GM18507 (cell line): Measurements from ENCODE around the gene CDH23.

ENCODE experiments used
- DNase-seq: peaks from one replicate; pipeline ENCODE4 v3.0.0; 2011; ENCODE audit warnings: low read depth; ENCODE audit not compliant: insufficient read length; ENCODE audit errors: extremely low spot score
- FAIRE-seq: peaks from 2 replicates; lab custom pipeline; 2011; peaks lifted over from hg19 to GRCh38; lab: Jason Lieb, UNC

The CDH23 gene

DNA sequence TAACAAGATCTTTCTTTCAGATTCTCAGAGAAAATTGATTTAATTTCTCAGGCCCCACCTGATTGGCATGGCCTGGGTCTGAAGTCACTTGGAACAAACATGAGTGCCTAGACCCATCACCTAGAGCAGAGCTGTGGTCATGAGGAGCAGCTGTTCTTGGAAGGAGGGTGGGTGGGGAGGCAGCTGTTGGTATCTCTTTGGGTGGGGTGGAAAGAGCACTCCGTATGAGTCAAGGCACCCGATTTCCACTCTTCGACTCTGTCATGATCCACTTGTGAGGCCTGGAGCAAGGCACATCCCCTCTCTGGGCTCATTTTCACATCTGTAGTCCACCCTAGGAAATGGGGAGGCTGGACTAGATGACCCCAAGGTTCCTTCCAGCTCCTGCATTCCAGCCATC is 166.2 kb downstream of the CDH23 start:
- FAIRE-seq = no peak

DNA sequence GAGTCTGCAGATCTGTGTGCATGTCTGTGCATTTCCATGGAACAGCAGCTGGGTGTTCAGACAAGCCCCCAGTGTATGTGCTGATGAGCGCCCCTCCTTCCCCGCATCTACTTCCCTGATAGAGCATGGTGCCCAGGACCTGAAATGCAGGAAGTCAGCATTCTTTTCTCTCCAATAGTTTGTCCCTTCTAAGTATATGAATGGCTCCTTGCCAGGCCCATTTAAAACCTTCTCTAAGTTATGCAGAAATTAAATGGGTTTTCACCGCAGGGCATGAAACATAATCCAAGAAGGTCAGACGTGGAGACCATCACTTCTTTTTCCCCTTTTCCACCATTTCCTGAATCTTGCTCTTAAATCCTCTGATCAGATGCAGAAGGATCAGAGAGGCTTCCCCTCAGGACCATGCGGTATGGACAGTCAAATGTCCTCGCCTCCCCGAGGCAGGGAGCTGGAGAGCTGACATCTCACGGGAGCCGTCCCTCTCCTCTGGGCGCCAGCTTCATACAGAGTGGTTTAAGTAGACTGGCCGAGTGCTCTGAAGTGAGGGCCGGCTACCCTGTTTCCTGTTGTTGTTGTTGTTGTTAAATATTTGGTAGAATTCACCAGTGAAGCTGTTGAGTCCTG is 167.6 kb downstream of the CDH23 start:
- no peak for FAIRE-seq

More for the DNA sequence above, 166.2 kb downstream of the CDH23 start:
- no peak for DNase-seq

DNA sequence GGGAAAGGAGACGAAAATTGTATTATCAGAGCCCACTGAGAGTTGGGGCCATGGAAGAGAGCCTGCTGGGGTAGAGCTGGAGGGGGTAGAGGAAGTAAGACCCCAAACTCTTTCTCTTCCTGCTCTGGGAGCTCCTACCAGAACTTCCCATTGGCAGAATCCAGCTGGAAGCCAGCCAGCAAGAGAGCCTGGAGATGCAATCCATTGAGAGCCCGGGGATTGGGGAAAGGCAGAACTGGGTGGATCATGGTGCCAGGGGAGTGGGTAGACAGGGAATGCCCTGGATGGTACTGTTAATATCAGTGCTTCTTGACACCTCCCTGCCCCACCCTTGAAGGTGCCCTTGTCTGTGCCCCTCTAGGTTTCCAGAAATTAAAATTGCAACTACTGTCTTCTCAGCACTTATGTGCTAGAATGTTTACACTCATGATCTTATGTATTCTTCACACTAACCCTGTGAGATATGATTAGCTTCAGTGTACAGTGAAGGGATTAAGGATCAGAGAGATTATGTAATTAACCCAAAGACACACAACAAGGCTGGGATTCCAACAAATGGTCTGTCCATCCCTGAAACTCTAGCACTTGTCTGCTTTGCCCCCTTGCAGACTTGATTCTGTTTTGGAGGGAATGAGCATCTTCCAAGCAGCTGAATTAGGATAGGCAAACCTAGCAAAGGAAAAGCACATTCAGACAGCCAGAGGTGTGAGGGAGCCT is 168.7 kb downstream of the CDH23 start:
- no peak for DNase-seq
- no peak for FAIRE-seq

More for the DNA sequence above, 167.6 kb downstream of the CDH23 start:
- no peak for DNase-seq

- DNase-seq (no peak), FAIRE-seq (no peak)
Measured at GRCh38 chr10:71567006-71567405, 170.3 kb downstream of the CDH23 start.

DNA sequence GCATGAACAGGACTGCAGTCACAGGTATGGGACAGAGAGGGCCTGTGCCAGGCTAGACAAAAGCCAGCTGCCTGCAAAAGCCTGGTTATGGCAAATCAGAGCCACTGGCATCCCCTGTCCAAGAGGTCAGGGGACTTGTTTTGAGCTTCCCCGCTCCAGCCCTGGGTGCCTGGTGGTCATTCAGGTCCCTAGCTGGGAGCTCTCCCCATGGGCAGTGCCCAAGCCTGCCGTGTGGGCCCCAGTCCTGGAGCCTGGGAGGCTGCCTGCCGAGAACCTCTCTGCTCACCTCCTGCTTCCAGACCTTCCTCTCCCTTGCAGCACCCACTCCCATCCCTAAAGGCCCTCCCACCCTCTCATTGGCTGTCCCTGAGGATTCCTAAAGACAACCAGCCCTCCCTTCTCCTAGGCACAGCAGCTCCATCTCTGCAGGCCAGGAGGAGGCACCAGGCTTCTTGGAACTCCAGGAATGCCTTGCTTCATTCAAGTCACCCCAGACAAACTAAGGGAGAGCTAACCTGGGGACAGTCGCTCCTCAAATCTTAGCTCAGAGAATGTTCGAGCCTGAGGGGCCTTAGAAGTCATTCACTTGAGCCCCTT is 172.3 kb downstream of the CDH23 start:
- no peak for FAIRE-seq

DNA sequence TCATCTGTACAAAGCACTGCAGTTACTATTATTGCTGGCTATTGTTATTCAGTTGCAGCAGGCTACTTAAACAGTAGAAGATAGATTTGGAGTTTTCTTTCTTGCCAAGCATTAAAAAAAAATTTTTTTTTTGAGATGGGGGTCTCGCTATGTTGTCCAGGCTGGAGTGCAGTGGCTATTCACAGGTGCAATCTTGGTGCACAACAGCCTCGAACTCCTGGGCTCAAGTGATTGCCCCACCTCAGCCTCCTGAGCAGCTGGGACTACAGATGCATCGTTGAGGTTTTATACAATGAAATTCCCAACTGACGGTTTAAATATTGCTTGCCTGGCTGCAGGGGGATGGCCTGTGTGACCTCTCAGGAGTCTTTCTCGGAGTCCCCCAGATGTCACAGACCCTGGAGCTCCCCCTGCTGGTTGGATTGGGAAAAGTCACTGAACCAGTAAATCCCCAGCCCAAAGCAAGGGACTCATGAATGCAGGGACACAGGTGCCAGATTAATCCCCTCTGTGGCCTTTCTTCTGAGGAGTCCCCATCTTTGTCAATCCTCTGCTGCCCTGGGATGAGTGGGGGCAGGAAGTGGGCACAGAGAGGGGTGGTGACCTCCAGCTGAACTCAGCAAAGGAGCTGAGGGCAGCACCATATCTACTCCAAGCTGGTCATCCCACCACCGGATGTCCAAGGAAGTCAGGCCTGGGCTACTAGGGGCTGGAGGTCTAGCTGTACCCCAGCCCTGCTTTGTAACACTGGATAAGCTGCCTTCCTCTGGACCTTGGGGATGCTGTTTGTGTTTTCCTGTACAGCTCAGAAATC is 173.3 kb downstream of the CDH23 start:
- peak; percentile 84 for FAIRE-seq
- peak; percentile 55 for DNase-seq

More for the DNA sequence above, 172.3 kb downstream of the CDH23 start:
- no peak for DNase-seq

DNA sequence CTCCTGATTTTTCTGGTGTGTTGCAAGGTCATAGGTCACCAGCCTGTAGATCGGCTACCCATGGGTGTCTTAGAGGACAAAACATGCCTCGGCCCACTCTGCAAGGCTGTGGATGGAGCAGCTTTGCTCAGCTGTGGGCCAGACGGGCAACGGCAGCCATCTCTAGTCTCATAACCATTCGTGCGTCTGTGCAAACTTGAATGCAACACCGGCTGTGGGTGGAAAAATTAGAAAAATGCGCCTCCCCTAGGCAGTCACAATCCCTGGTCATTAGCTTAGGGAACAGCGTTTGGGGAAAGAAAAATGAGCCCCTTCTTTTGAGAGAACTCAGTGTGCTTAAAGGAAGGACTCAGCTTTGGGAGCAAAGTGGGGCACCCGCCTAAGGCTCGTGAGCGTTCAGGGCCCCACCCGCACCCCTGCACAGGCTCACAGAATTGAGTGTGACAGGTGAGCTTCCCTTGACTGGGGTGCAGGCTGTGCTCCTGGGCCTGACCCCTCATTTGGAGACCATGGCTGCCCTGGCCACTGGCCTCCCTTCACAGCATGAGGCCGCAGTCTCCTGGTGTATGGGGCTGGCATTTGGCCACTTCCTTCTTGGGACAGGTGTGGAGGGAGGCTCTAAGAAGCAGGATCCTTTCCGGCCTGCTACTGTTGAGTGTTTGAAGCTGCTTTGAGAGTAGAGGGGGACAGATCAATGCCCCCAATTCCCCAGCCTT is 174.9 kb downstream of the CDH23 start:
- DNase-seq (no peak), FAIRE-seq (no peak)

- DNase-seq = no peak
- no peak for FAIRE-seq
Measured at GRCh38 chr10:71572962-71573361, 176.2 kb downstream of the CDH23 start.

DNA sequence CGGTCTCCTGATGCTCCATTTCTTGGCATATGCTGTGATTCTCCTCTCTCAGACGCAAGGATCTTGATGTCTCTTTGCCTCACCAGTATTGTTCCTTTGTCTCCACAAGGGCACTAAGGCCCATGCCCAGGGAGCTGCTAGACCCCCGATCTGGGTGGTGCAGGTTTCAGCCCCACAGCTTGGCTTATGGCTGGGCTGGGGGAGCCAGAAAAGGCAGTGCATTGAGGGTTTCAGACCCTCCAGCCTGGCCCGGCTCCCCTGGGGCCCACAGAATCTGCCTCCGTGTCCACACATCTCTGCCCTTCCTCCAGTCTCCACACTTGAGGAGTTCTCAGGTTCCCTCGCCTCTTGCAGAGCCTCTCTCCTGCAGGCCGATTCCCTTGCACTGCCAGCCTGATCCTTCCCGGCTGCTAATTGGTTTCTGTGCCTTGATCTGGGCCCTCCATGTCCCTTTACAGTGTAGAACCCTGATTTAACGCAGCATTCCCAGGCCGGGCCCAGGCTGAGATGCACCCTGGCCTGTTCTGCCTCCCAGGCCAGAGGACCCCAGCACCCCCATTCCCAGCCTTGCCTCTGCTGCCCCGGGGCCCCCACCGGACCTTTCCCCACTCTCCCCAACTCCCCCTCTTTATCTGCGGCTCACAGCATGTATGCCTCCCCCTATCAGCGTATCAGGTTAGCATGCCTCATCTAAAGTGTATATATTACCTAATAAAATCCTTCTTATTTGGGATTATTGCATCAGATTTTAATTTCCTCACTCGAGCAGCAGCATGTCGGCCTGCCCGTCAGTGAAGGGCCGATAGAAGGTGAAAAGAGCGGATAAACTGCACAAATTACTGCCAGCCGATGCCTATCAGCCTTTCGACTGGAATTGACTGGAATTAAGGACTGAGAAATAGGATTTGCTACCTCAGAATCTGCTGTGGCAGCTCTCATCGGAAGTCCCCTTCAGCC is 177.1 kb downstream of the CDH23 start:
- DNase-seq (no peak), FAIRE-seq (no peak)

DNA sequence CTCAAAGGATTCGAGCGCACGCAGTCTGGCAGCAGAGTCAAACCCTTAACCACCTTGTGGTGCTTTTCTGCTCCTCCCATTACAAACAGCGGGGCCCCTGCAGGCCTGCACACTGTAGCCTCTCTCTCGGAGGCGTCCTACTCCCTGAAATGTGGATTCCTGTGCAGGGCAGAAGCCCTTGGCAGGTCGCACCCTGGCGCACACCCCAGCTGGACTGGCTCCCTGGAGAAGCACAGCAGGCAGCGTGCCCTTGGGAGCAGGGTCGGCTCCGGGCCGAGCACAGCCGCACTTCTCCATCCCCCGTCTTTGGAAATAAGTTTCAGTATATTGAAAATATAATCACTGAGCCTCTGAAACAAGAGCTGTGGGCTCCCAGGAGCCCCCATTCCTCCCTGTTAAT is 178.7 kb downstream of the CDH23 start:
- DNase-seq (no peak), FAIRE-seq (no peak)

DNA sequence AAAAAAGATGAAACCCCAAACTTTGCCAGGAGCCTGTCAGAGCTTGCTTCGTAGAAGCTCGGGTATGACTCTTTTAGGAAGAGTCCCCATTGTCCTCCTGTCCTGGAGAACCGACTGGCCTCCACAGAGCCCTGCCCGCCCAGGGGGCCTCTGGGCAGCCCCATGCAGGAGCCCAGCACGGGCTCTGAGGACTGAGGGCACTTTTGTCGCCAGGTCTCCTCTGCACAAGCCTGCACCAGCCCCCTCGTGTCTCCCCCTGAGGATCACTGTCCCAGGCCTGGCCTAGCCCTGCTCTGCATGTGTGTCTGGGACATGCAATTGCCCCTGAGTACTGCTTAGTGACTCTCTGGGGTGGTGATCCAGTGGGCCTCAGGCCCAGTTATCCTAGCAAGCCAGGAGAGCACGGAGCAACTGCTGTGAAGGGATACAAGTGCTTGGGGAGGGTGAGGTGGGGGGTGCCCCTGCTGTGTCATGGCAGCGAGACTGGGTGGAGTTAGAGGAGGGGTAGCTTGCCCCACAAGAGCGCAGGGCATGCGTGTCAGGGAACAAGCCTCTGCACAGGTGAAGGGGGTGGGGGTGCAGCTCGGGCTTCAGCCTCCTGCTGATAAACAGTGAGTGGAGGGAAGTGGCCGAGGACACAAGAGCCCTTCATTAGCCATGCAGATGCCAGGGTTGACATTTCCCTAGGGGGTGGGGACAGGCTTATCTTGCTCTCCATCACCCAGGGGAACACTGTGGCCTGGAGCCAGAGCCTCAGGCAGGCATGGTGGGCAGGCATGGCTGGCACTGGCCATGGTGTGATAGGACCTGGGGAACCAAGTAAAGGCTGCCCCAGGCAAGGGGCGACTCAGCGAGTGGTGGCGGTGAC is 179.4 kb downstream of the CDH23 start:
- FAIRE-seq = no peak

GRCh38 chr10:71576842-71577241 is 180.1 kb downstream of the CDH23 start:
- FAIRE-seq = no peak
- DNase-seq = no peak

More for the DNA sequence above, 179.4 kb downstream of the CDH23 start:
- no peak for DNase-seq

DNA sequence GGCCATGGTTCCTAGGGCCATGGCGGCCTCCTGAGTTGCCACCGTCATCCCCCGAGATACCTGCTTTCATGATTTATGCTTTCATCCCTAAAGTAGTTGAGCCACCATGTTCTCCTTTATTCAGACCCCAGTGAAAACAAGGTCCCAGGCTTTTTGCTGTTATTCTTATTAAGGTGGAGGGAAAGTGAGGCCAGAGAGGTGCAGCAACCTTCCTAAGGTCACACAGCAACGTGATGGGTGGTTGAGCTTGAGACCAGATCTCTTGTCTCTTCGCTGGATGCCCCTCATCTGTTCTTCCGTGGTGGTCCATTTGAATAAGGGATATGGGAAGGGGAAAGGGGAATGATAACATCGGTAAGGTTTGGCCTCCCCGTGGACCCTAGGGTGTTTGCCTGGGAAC is 180.6 kb downstream of the CDH23 start:
- FAIRE-seq = no peak
- DNase-seq = no peak

DNA sequence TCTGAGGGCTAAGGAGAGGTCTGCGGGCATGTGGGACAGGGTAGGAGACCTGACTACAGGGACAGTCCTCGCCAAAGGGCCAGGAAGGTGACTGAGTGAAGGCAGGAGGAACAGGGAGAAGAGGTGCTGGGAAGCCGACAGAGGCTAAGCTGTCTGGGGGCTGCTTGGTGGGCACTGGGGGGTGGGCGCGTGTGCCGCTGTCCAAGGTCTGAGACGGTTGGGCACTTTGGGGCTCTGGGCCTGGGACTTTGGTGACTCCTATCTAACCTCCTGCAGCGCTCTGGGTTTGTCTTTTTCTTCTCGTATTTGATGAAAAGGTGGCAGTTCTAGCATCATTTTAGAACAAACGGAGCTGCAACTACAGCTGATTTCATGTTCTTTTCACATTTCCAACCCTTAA is 181.3 kb downstream of the CDH23 start:
- DNase-seq = no peak

GRCh38 chr10:71579668-71580067 is 182.9 kb downstream of the CDH23 start:
- DNase-seq (no peak), FAIRE-seq (no peak)

More for the DNA sequence above, 181.3 kb downstream of the CDH23 start:
- no peak for FAIRE-seq

DNA sequence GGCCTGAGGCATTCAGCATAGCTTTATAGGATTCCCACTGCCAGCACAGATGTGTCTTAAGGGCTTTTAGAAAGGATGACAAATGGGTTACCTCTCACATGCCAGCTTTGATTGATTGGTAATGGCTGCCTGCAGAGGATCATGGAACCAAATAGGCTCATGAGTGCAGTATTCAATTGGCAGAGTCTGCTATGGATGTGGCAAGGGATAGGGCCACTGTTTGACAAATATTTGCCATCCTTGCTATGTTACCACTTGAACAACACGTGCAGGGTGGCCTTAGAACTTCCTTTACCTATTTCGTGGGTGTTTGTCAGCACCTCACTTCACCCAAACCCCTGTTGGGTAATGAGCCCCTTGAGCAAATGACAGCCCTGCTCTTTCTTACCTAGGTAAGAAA is 183.7 kb downstream of the CDH23 start:
- FAIRE-seq (no peak), DNase-seq (no peak)

DNA sequence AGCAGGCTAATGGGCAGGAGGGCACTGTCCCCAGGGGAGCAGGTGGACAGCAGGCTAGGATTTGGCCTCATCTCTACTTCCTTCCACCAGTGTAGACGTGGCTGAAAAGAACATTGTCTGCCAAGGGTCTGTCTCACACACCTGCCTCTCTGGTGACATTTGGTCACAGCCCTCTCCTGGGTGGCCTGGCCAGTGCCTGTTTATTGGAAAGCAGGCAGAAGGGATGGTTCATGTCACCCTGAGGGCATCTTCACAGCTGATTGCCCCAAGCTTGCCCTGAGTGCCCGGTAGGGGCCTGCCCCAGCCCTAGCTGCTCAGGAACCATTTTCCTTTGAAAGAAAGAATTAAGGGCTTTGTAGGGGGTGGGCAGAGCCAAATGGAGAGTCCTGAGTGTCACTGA is 184.2 kb downstream of the CDH23 start:
- FAIRE-seq (no peak), DNase-seq (no peak)
